PC-9 (cell line): ENCODE data around the gene ADSS1. TPM values are rescaled to one million over a fixed set of nuclear protein-coding genes. Genes with fewer than 3 reads are reported as not detected.

Experiments used
- BruUV-seq: library from RNA; stranded (reverse); fragments of 400-500 nt; replicated peaks from 2 replicates; lab custom pipeline; 2021; lab: Mats Ljungman, UMichigan
- CTCF ChIA-PET: fragments of 300-600 bp; sonication (Branson Sonifier 250); formaldehyde crosslinking; loops from one replicate; lab custom pipeline; 2022; ENCODE audit warnings: antibody characterized with exemption; lab: Charles Lee
- POLR2A ChIA-PET: fragments of 300-600 bp; sonication (Branson Sonifier 250); formaldehyde crosslinking; loops from one replicate; lab custom pipeline; 2022; ENCODE audit warnings: antibody characterized with exemption; ENCODE audit not compliant: unreplicated experiment; lab: Charles Lee
- DNase-seq, 2 experiments: peaks; one replicate each; pipeline versions ENCODE4 v3.0.0 to v3.0.0-alpha.2; 2015 to 2022; ENCODE audit warnings: mixed read lengths in 1 of 2
- H2AFZ ChIP-seq: fragments of 200-600 bp; sonication (generic); 2 replicates; pipeline ENCODE4 v1.8.1; 2017; ENCODE audit warnings: antibody characterized with exemption
- H3F3A ChIP-seq: fragments of 200-600 bp; sonication (generic); 2 replicates; pipeline ENCODE4 v1.8.1; 2017; ENCODE audit warnings: antibody characterized with exemption, mild to moderate bottlenecking, low read depth; ENCODE audit not compliant: insufficient read depth
- H3K27ac ChIP-seq: fragments of 200-600 bp; sonication (generic); 2 replicates; pipeline ENCODE4 v1.6.1; 2016; ENCODE audit warnings: mixed run types
- H3K27me3 ChIP-seq: fragments of 200-600 bp; sonication (generic); 2 replicates; pipeline ENCODE4 v1.6.1; 2016; ENCODE audit warnings: low read depth, mixed run types; ENCODE audit not compliant: insufficient read depth
- H3K36me3 ChIP-seq: fragments of 200-600 bp; sonication (generic); 2 replicates; pipeline ENCODE4 v1.6.1; 2016; ENCODE audit warnings: low read depth, mixed run types
- H3K4me1 ChIP-seq: fragments of 200-600 bp; sonication (generic); replicated peaks from 2 replicates; pipeline ENCODE4 v1.6.1; 2016; ENCODE audit warnings: mixed run types; ENCODE audit not compliant: insufficient read depth
- H3K4me2 ChIP-seq: fragments of 200-600 bp; sonication (generic); 2 replicates; pipeline ENCODE4 v1.6.1; 2017; ENCODE audit warnings: mixed run types
- H3K4me3 ChIP-seq: fragments of 200-600 bp; sonication (generic); 2 replicates; pipeline ENCODE4 v1.6.1; 2016; ENCODE audit warnings: mixed run types
- H3K79me2 ChIP-seq: fragments of 200-600 bp; sonication (generic); 2 replicates; pipeline ENCODE4 v1.6.1; 2017; ENCODE audit warnings: low read depth, mixed run types
- H3K9me2 ChIP-seq: fragments of 200-600 bp; sonication (generic); 2 replicates; pipeline ENCODE4 v1.8.1; 2017; ENCODE audit warnings: mild to moderate bottlenecking; ENCODE audit not compliant: insufficient read depth
- H3K9me3 ChIP-seq: fragments of 200-600 bp; sonication (generic); 2 replicates; pipeline ENCODE4 v1.8.1; 2016; ENCODE audit warnings: low read depth; ENCODE audit not compliant: insufficient read depth
- H4K20me1 ChIP-seq: fragments of 200-600 bp; sonication (generic); 2 replicates; pipeline ENCODE4 v1.8.1; 2017; ENCODE audit not compliant: insufficient read depth
- EZH2 ChIP-seq: fragments of 200-600 bp; sonication (generic); IDR thresholded peaks from 2 replicates; pipeline ENCODE4 v1.8.0; 2017; ENCODE audit warnings: antibody characterized with exemption, low read depth
- intact Hi-C: fragments of 100-400 bp; cut with micrococcal nuclease; formaldehyde crosslinking; loops from one replicate; pipeline ENCODE4 v1.10.0; 2022; ENCODE audit not compliant: unreplicated experiment
- total RNA-seq: library from RNA; stranded (reverse); gene quantifications from 2 replicates; pipeline ENCODE4 v1.2.3, GENCODE V29; 2021
- TF ChIP-seq, protein P1 (sequence below): fragments of 200-600 bp; sonication (generic); conservative IDR thresholded peaks from 2 replicates; pipeline ENCODE4 v1.6.1; 2017; ENCODE audit warnings: mixed run types, antibody characterized with exemption, mild to moderate bottlenecking, moderate library complexity

The ADSS1 gene
- total RNA-seq, 1 experiment from 2014 or later: 5.8 TPM

DNA sequence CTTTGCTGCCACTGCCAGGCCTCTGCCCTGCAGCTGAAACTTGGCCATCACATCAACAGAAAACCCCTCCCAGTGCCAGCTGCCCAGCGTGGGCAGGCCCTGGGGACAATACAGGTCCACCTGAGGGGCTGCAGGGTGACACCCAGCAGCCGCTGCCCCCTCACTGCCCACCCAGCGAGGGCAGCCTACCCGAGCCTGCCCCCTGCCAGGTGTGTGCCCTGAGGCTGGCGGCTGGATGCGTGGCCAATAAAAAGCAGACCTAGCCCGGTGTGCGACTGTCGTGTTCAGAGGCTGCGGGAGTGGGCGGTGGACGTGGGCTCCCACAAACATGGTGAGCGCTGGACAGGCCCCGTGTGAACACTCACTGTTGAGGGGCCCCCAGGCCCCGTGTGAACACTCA, 4.7 kb upstream of the ADSS1 start:
- Histone ChIP-seq H3K27me3 (no peaks in the 10 kb centered on the region), H3K36me3 (no peaks in the 10 kb centered on the region), H3K4me1 (no peaks in the 10 kb centered on the region; the same call in 1 of the 2 replicates), H3F3A (peaks cover 10% of the 10 kb centered on the region; the same call in 1 of the 2 replicates), H2AFZ (no peak overlapping the region), H4K20me1 (peaks cover 11% of the 10 kb centered on the region; the same call in 1 of the 2 replicates), H3K27ac (no peak overlapping the region), H3K79me2 (no peaks in the 10 kb centered on the region), H3K4me3 (no peak overlapping the region), H3K9me3 (no peaks in the 10 kb centered on the region), H3K9me2 (no peaks in the 10 kb centered on the region), H3K4me2 (no peak overlapping the region)
- ChIA-PET CTCF (no interaction called here), POLR2A (no interaction called here)
- no peak for TF ChIP-seq EZH2
- TF ChIP-seq, protein P1, sequence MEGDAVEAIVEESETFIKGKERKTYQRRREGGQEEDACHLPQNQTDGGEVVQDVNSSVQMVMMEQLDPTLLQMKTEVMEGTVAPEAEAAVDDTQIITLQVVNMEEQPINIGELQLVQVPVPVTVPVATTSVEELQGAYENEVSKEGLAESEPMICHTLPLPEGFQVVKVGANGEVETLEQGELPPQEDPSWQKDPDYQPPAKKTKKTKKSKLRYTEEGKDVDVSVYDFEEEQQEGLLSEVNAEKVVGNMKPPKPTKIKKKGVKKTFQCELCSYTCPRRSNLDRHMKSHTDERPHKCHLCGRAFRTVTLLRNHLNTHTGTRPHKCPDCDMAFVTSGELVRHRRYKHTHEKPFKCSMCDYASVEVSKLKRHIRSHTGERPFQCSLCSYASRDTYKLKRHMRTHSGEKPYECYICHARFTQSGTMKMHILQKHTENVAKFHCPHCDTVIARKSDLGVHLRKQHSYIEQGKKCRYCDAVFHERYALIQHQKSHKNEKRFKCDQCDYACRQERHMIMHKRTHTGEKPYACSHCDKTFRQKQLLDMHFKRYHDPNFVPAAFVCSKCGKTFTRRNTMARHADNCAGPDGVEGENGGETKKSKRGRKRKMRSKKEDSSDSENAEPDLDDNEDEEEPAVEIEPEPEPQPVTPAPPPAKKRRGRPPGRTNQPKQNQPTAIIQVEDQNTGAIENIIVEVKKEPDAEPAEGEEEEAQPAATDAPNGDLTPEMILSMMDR: no peak
- BruUV-seq: no TSS peak
- intact Hi-C loops: no loop called here
- no peak for DNase-seq

DNA sequence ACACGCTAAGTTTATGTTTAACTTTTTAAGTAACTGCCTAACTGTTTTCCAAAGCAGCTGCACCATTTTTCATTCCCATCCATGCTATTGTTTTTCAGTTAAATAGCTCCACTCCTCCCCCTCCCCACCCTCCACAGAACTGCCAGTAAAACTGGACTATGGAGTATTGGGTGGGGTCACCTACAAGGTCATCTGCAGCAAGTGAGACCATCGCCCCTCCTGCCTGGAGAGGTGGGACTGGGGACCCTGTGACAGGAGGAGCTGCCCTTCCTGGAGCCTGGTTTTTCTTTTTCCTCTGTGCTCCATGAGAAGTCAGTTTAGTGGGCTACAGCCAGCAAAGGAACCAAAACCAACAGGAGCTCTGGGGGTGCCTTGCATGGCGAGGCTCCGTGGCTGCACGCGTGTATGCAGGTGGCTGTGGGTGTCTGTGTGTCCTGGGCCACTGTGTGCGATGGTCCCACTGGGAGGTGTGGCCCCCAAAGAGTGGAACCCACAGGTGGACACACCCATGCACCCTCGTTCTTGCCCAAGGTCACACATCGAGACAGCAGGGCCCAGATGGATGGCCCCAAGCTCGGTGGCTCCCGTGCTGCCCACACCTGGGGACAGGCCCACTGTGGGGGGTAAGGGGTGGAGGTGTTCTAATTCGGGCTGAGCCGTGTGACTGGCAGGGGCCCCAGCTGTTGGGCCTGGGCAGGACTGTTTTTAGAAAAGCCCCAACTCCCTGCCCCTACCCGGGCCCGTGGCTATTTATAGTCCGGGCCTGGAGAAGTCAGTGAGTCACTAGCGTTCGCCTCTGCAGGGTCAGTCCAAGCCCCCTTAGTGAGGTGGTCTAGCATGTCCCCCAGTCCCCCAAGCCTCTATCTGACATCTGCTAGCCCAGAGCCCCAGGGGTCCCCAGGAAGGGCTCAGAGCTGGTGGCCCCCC, 2.3 kb upstream of the ADSS1 start:
- Histone ChIP-seq H3K9me3 (no peaks in the 10 kb centered on the region), H3K4me3 (no peak overlapping the region), H4K20me1 (peaks cover 13% of the 10 kb centered on the region; the same call in 1 of the 2 replicates), H2AFZ (no peak overlapping the region), H3K27ac (no peak overlapping the region), H3K27me3 (no peaks in the 10 kb centered on the region), H3K4me2 (no peak overlapping the region), H3K36me3 (no peaks in the 10 kb centered on the region), H3K9me2 (no peaks in the 10 kb centered on the region), H3K79me2 (no peaks in the 10 kb centered on the region), H3K4me1 (peaks cover 6% of the 10 kb centered on the region; the same call in 1 of the 2 replicates), H3F3A (peaks cover 10% of the 10 kb centered on the region; the same call in 1 of the 2 replicates)
- CTCF ChIA-PET: no interaction called here
- TF ChIP-seq, protein P1: no peak
- TF ChIP-seq EZH2: no peak
- intact Hi-C loops: no loop called here
- POLR2A ChIA-PET: no interaction called here
- DNase-seq: no peak
- BruUV-seq: no TSS peak

DNA sequence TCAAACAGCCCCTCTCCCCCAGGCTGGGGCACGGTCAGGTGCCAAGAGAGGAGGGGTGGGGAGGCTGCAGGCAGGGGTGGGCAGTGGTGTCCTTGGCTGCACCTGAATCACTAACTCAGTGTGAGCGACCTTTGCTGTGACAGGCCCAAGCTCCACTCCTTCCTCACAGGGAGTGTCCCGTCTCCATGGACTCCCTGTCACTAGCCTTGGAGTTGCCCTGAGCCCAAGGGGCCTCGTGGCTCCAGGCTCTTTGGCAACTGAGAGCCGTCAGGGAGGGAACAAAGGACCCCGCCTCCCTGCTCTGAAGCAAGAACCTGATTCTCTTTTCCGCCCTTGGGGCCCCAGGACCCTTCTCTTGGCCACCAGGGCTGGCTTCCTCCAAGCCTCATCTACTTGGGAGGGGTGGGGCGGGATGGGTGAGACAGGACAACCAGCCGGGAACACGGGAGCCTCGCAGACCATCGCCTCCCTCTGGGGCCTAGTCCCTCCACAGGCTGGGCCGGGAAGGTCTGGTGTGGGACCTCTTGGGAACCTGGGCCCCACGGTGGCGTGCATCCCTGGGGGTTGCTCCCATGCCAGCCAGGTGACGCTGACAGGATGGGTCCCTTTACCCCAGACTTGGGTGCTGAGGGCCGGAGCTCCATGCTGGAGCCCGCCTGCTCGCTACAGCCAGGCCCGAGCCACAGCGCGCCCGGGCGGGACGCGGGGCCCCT, 935 bp upstream of the ADSS1 start:
- Histone ChIP-seq H3K4me1 (peaks cover 6% of the 10 kb centered on the region; the same call in 1 of the 2 replicates), H4K20me1 (peaks cover 13% of the 10 kb centered on the region; the same call in 1 of the 2 replicates), H2AFZ (peak overlapping the region; percentile 88; the same call in 1 of the 2 replicates), H3K4me2 (peak overlapping the region; percentile 79), H3K27me3 (no peaks in the 10 kb centered on the region), H3K36me3 (no peaks in the 10 kb centered on the region), H3K27ac (no peak overlapping the region), H3K4me3 (peak overlapping the region; percentile 68; the same call in 1 of the 2 replicates), H3K9me3 (no peaks in the 10 kb centered on the region), H3F3A (peaks cover 10% of the 10 kb centered on the region; the same call in 1 of the 2 replicates), H3K79me2 (no peaks in the 10 kb centered on the region), H3K9me2 (no peaks in the 10 kb centered on the region)
- no TSS peak for BruUV-seq
- TF ChIP-seq, protein P1: no peak
- TF ChIP-seq EZH2: no peak
- POLR2A ChIA-PET: no interaction called here
- CTCF ChIA-PET: no interaction called here
- intact Hi-C loops: no loop called here
- DNase-seq: no peak
